A549 (cell line): ENCODE results near the gene SALL1. TPM values are rescaled to one million over a fixed set of nuclear protein-coding genes. Genes with fewer than 3 reads are reported as not detected.

Experiments used
- ATAC-seq, 2 experiments: fragments of 200-7000 bp in 1 of 2; fragments of >200 bp in 1 of 2; cut with Nextera tagmentation in 1 of 2; cut with Tn5 transposase in 1 of 2; 3 replicates each; pipeline versions ENCODE4 v1.8.0 to v1.9.1; 2018 to 2020; ENCODE audit warnings: mild to moderate bottlenecking in 1 of 2, moderate library complexity in 1 of 2
- CTCF ChIA-PET: fragments of 300-600 bp; sonication (Branson Sonifier 250); formaldehyde crosslinking; extraction: SDS; loops from one replicate; lab custom pipeline; 2021; ENCODE audit warnings: antibody characterized with exemption, inconsistent platforms; lab: Yijun Ruan, JAX
- POLR2A ChIA-PET: fragments of 350-600 bp; formaldehyde crosslinking; extraction: SDS; loops from one replicate; lab custom pipeline; 2021; ENCODE audit warnings: antibody characterized with exemption, inconsistent platforms; lab: Yijun Ruan, JAX
- DNase-seq, 2 experiments: peaks; one replicate each; pipeline versions ENCODE4 v3.0.0 to v3.0.0-alpha.2; 2011 to 2016; ENCODE audit warnings: low read depth in 1 of 2, low spot score in 1 of 2
- FAIRE-seq: peaks from 2 replicates; lab custom pipeline; 2011; peaks lifted over from hg19 to GRCh38; lab: Jason Lieb, UNC
- H3K27ac ChIP-seq, 2 experiments: fragments of >200 bp; sonication (Bioruptor Twin); formaldehyde crosslinking; 3 replicates each; pipeline ENCODE4 v1.5.1; 2016 to 2017
- H3K4me1 ChIP-seq: fragments of >200 bp; sonication (Bioruptor Twin); formaldehyde crosslinking; 3 replicates; pipeline ENCODE4 v1.6.1; 2016
- H3K4me2 ChIP-seq: fragments of >200 bp; sonication (Bioruptor Twin); formaldehyde crosslinking; 3 replicates; pipeline ENCODE4 v1.6.1; 2016
- H3K4me3 ChIP-seq: fragments of >200 bp; sonication (Bioruptor Twin); formaldehyde crosslinking; 3 replicates; pipeline ENCODE4 v1.5.1; 2016
- H3K9me3 ChIP-seq: fragments of >200 bp; sonication (Bioruptor Twin); formaldehyde crosslinking; 3 replicates; pipeline ENCODE4 v1.6.1; 2016
- ATOH8 ChIP-seq: fragments of 250-450 bp; sonication (Bioruptor Pico); IDR thresholded peaks from 2 replicates; pipeline ENCODE4 v1.5.0; 2020; ENCODE audit warnings: low read depth, mild to moderate bottlenecking, moderate library complexity
- CBX2 ChIP-seq: fragments of 200-600 bp; sonication (generic); IDR thresholded peaks from 2 replicates; pipeline ENCODE4 v1.6.1; 2016; ENCODE audit warnings: low read depth, mild to moderate bottlenecking, borderline replicate concordance
- CBX8 ChIP-seq: fragments of 200-600 bp; sonication (generic); IDR thresholded peaks from 2 replicates; pipeline ENCODE4 v1.6.1; 2016
- CEBPB ChIP-seq, 2 experiments: fragments of >200 bp in 1 of 2; sonication (Bioruptor Twin) in 1 of 2; formaldehyde crosslinking in 1 of 2; IDR thresholded peaks; 2 replicates each; pipeline ENCODE4 v1.6.1; 2012 to 2016
- CHD4 ChIP-seq: fragments of 200-600 bp; sonication (generic); IDR thresholded peaks from 2 replicates; pipeline ENCODE4 v1.6.1; 2016; ENCODE audit warnings: antibody characterized with exemption, mild to moderate bottlenecking, borderline replicate concordance
- CTCF ChIP-seq: fragments of >200 bp; sonication (Bioruptor Twin); formaldehyde crosslinking; IDR thresholded peaks from 3 replicates; pipeline ENCODE4 v1.5.1; 2016
- E2F6 ChIP-seq: IDR thresholded peaks from 2 replicates; pipeline ENCODE4 v1.6.1; 2012; ENCODE audit warnings: low read depth, borderline replicate concordance
- EHMT2 ChIP-seq: fragments of 200-600 bp; sonication (generic); IDR thresholded peaks from 2 replicates; pipeline ENCODE4 v1.6.1; 2016; ENCODE audit warnings: antibody characterized with exemption, low read depth, mild to moderate bottlenecking, moderate library complexity
- EP300 ChIP-seq, 2 experiments: fragments of >200 bp; sonication (Bioruptor Twin); formaldehyde crosslinking; IDR thresholded peaks; 2 replicates in 1 of 2; 3 replicates in 1 of 2; pipeline ENCODE4 v1.6.1; 2016 to 2017
- FOXS1 ChIP-seq: fragments of 250-450 bp; sonication (Bioruptor Pico); IDR thresholded peaks from 2 replicates; pipeline ENCODE4 v1.5.0; 2020; ENCODE audit warnings: mild to moderate bottlenecking, moderate library complexity
- GATA3 ChIP-seq: IDR thresholded peaks from 2 replicates; pipeline ENCODE4 v1.6.1; 2012; ENCODE audit warnings: borderline replicate concordance
- HES2 ChIP-seq: fragments of >200 bp; sonication (Bioruptor Twin); formaldehyde crosslinking; IDR thresholded peaks from 2 replicates; pipeline ENCODE4 v1.6.1; 2016
- HMGXB4 ChIP-seq: fragments of 250-450 bp; sonication (Bioruptor Pico); IDR thresholded peaks from 2 replicates; pipeline ENCODE4 v1.5.0; 2021; ENCODE audit warnings: mild to moderate bottlenecking, moderate library complexity, borderline replicate concordance
- HOXB13 ChIP-seq: fragments of 250-450 bp; sonication (Bioruptor Pico); IDR thresholded peaks from 2 replicates; pipeline ENCODE4 v1.5.0; 2020; ENCODE audit warnings: low read depth, mild to moderate bottlenecking, moderate library complexity
- JUN ChIP-seq, 2 experiments: fragments of >200 bp; sonication (Bioruptor Twin); formaldehyde crosslinking; IDR thresholded peaks; 2 replicates in 1 of 2; 3 replicates in 1 of 2; pipeline ENCODE4 v1.6.1; 2016 to 2017
- KDM1A ChIP-seq: fragments of 200-600 bp; sonication (generic); IDR thresholded peaks from 2 replicates; pipeline ENCODE4 v1.6.1; 2016; ENCODE audit warnings: low read depth, mild to moderate bottlenecking
- MAX ChIP-seq: IDR thresholded peaks from 2 replicates; pipeline ENCODE4 v1.6.1; 2012
- MAZ ChIP-seq: fragments of 150-350 bp; IDR thresholded peaks from 2 replicates; pipeline ENCODE4 v1.6.1; 2014; ENCODE audit warnings: antibody characterized with exemption, low read depth, low read length, borderline replicate concordance
- NR3C1 ChIP-seq: fragments of >200 bp; sonication (Bioruptor Twin); formaldehyde crosslinking; IDR thresholded peaks from 3 replicates; pipeline ENCODE4 v1.6.1; 2017
- PBX3 ChIP-seq: IDR thresholded peaks from 2 replicates; pipeline ENCODE4 v1.6.1; 2012
- RCOR1 ChIP-seq: fragments of 150-350 bp; IDR thresholded peaks from 2 replicates; pipeline ENCODE4 v1.6.1; 2014; ENCODE audit warnings: antibody characterized with exemption, low read length, low read depth
- RFX5 ChIP-seq: fragments of 450-650 bp; IDR thresholded peaks from 2 replicates; pipeline ENCODE4 v1.7.1; 2014; ENCODE audit warnings: antibody characterized with exemption, mild to moderate bottlenecking, moderate library complexity
- SMC3 ChIP-seq: fragments of >200 bp; sonication (Bioruptor Twin); formaldehyde crosslinking; IDR thresholded peaks from 3 replicates; pipeline ENCODE4 v1.6.1; 2018; ENCODE audit warnings: inconsistent platforms
- SREBF2 ChIP-seq: fragments of 450-650 bp; IDR thresholded peaks from 2 replicates; pipeline ENCODE4 v1.6.1; 2014; ENCODE audit warnings: mild to moderate bottlenecking, moderate library complexity
- TFCP2L1 ChIP-seq: fragments of 250-450 bp; sonication (Bioruptor Pico); IDR thresholded peaks from 2 replicates; pipeline ENCODE4 v1.5.0; 2021; ENCODE audit warnings: mild to moderate bottlenecking
- TP53 ChIP-seq: fragments of 250-450 bp; sonication (Bioruptor Pico); IDR thresholded peaks from 2 replicates; pipeline ENCODE4 v1.5.0; 2021; ENCODE audit warnings: mild to moderate bottlenecking, moderate library complexity
- ZC3H11A ChIP-seq: fragments of 450-650 bp; IDR thresholded peaks from 2 replicates; pipeline ENCODE4 v1.6.1; 2014; ENCODE audit warnings: antibody characterized with exemption, mild to moderate bottlenecking
- ZNF302 ChIP-seq: fragments of 250-450 bp; sonication (Bioruptor Pico); IDR thresholded peaks from 2 replicates; pipeline ENCODE4 v1.9.0; 2021; ENCODE audit warnings: inconsistent platforms, mild to moderate bottlenecking, moderate library complexity
- WGBS: methylation state at CpG from one replicate; pipeline ENCODE4 v1.1.6; 2017; ENCODE audit errors: missing lambda C conversion rate; 5-methylcytosine and 5-hydroxymethylcytosine counted together
- polyA plus RNA-seq, 4 experiments: library from polyadenylated mRNA; depleted of rRNA in 3 of 4; stranded (reverse); fragments of >200 nt; fragmentation: RNase III in 1 of 4; extraction: RNeasy Plus Mini Kit Qiagen cat#74134 plus additional on column Dnase treatment in 1 of 4; gene quantifications; 2 replicates in 3 of 4; 3 replicates in 1 of 4; pipeline ENCODE4 v1.2.3, GENCODE V29; 2011 to 2017

The SALL1 gene
- polyA plus RNA-seq, 2 of the 4 experiments (the other 2 are of a cell fraction): 0.13 to 0.28 TPM

- WGBS: 24% methylated on average over 6 of the region's 9 CpGs
- Histone ChIP-seq H3K4me2 (no peak overlapping the region), H3K9me3 (no peaks in the 10 kb centered on the region; the same call in 2 of the 3 replicates), H3K4me1 (no peaks in the 10 kb centered on the region), H3K4me3 (no peak overlapping the region), H3K27ac (no peak overlapping the region)
- ChIA-PET CTCF (interaction anchor here (1.1 kb wide), 1 partner anchor 29 kb away, joined by 3 read pairs; no protein-coding TSS in a partner anchor), POLR2A (no interaction called here)
- TF ChIP-seq RFX5 (no peak), EHMT2 (no peak), CBX2 (no peak), MAZ (no peak), TP53 (CRISPR knock-in tag) (no peak), CEBPB (IDR thresholded peaks at IDR 0.05) (no peak), EP300 (IDR thresholded peaks at IDR 0.05) (no peak), FOXS1 (CRISPR knock-in tag) (no peak), ZNF302 (no peak), NR3C1 (no peak), CBX8 (no peak), KDM1A (no peak), HOXB13 (CRISPR knock-in tag) (no peak), PBX3 (no peak), HMGXB4 (CRISPR knock-in tag) (no peak), SMC3 (no peak)
- ATAC-seq (no peak), FAIRE-seq (no peak), DNase-seq (no peak)
Observed at GRCh38 chr16:51114382-51114781, 36.7 kb downstream of the SALL1 start.

- 58% methylated on average over 35 of the region's 50 CpGs for WGBS
- no peak overlapping the region for H3K27ac ChIP-seq
- no peak for DNase-seq
- no peak for FAIRE-seq
- no peak overlapping the region for H3K4me3 ChIP-seq
- no peak for TF ChIP-seq ZC3H11A
- TF ChIP-seq ATOH8 (CRISPR knock-in tag): no peak
- no peak for TF ChIP-seq MAZ
- TF ChIP-seq CTCF: no peak
- no peak for TF ChIP-seq HES2
- TF ChIP-seq E2F6: no peak
- no peak for TF ChIP-seq CHD4
- TF ChIP-seq SREBF2: no peak
- TF ChIP-seq RCOR1: no peak
- TF ChIP-seq JUN (IDR thresholded peaks at IDR 0.05): no peak
- TF ChIP-seq RFX5: no peak
- no peak for TF ChIP-seq TFCP2L1
- no peak for TF ChIP-seq GATA3
- no peak for TF ChIP-seq MAX
- TF ChIP-seq HMGXB4 (CRISPR knock-in tag): no peak
- H3K4me2 ChIP-seq: no peak overlapping the region
- no peaks in the 10 kb centered on the region for H3K4me1 ChIP-seq
- ATAC-seq: no peak
- CTCF ChIA-PET: interaction anchor here (0.5 to 1.1 kb wide), 2 partner anchors 30 to 67 kb away, joined by 3 read pairs; no protein-coding TSS in a partner anchor
- POLR2A ChIA-PET: no interaction called here
- H3K9me3 ChIP-seq: no peaks in the 10 kb centered on the region; the same call in 2 of the 3 replicates
Observed at GRCh38 chr16:51113236-51114125, 37.6 kb downstream of the SALL1 start.
